HepG2 (cell line): Measurements from ENCODE around the gene CCDC122. TPM values are rescaled to one million over a fixed set of nuclear protein-coding genes. Genes with fewer than 3 reads are reported as not detected.

Source experiments
- ATAC-seq: fragments of 200-7000 bp; cut with Tn5 transposase; 3 replicates; pipeline ENCODE4 v1.9.1; 2020; ENCODE audit warnings: mild to moderate bottlenecking, moderate library complexity
- BruUV-seq: library from RNA; stranded (reverse); fragments of 400-500 nt; replicated peaks from 2 replicates; lab custom pipeline; 2021; lab: Mats Ljungman, UMichigan
- CTCF ChIA-PET: fragments of 300-600 bp; formaldehyde crosslinking; extraction: SDS; loops from one replicate; lab custom pipeline; 2021; ENCODE audit warnings: low total read pairs, inconsistent platforms, low intra/inter-chr PET ratio; lab: Yijun Ruan, JAX
- POLR2A ChIA-PET: fragments of 350-600 bp; sonication (Branson Sonifier 250); formaldehyde crosslinking; loops from one replicate; lab custom pipeline; 2020; ENCODE audit warnings: antibody characterized with exemption, inconsistent platforms; lab: Yijun Ruan, JAX
- DNase-seq: peaks from one replicate; pipeline ENCODE4 v3.0.0-alpha.2; 2015; ENCODE audit warnings: low spot score
- FAIRE-seq: peaks from 3 replicates; lab custom pipeline; 2011; peaks lifted over from hg19 to GRCh38; lab: Jason Lieb, UNC
- H2AFZ ChIP-seq: one replicate; pipeline ENCODE4 v1.6.1; 2011; ENCODE audit warnings: low read length, inconsistent platforms
- H3K27ac ChIP-seq: fragments of 300-600 bp; 3 replicates; pipeline ENCODE4 v1.8.0; 2011; ENCODE audit warnings: mixed run types, mild to moderate bottlenecking, mixed read lengths, low read length, inconsistent platforms; ENCODE audit not compliant: insufficient read depth; ENCODE audit errors: extremely low read length
- H3K27me3 ChIP-seq, 2 experiments: fragments of 200-600 bp in 1 of 2; 2 replicates in 1 of 2; 3 replicates in 1 of 2; pipeline versions ENCODE4 v1.6.0 to v1.8.0; 2011; ENCODE audit warnings: low read length in 2 of 2, mild to moderate bottlenecking in 2 of 2, moderate library complexity in 2 of 2, inconsistent platforms in 1 of 2; ENCODE audit not compliant: insufficient read depth in 2 of 2, control insufficient read depth in 1 of 2
- H3K36me3 ChIP-seq, 2 experiments: fragments of 200-600 bp in 1 of 2; replicated peaks in 1 of 2; 2 replicates in 1 of 2; 3 replicates in 1 of 2; pipeline versions ENCODE4 v1.5.1 to v1.8.0; 2011; ENCODE audit warnings: low read length in 2 of 2, inconsistent platforms in 1 of 2; ENCODE audit not compliant: insufficient read depth in 2 of 2, control insufficient read depth in 1 of 2
- H3K4me1 ChIP-seq: 2 replicates; pipeline ENCODE4 v1.5.1; 2012; ENCODE audit warnings: low read length, inconsistent platforms; ENCODE audit not compliant: insufficient read depth
- H3K4me2 ChIP-seq: 2 replicates; pipeline ENCODE4 v1.6.0; 2011; ENCODE audit warnings: low read depth, low read length, inconsistent platforms
- H3K4me3 ChIP-seq, 3 experiments: fragments of 200-600 bp in 1 of 3; sonication (generic), shearing (Covaris generic) in 1 of 3; replicated peaks in 1 of 3; 2 replicates each; pipeline ENCODE4 v1.5.1; 2011 to 2016; ENCODE audit warnings: low read length in 3 of 3, inconsistent platforms in 2 of 3, low read depth in 2 of 3, mild to moderate bottlenecking in 2 of 3, control low read depth in 1 of 3, mixed read lengths in 1 of 3; ENCODE audit not compliant: insufficient read depth in 1 of 3
- H3K79me2 ChIP-seq: one replicate; pipeline ENCODE4 v1.6.1; 2011; ENCODE audit warnings: low read length, inconsistent platforms; ENCODE audit not compliant: insufficient read depth
- H3K9ac ChIP-seq: 2 replicates; pipeline ENCODE4 v1.6.0; 2011; ENCODE audit warnings: mild to moderate bottlenecking, low read depth, low read length, inconsistent platforms; ENCODE audit not compliant: insufficient read depth
- H3K9me3 ChIP-seq: 2 replicates; pipeline ENCODE4 v1.5.1; 2012; ENCODE audit warnings: mild to moderate bottlenecking, low read length
- H4K20me1 ChIP-seq: 2 replicates; pipeline ENCODE4 v1.6.0; 2011; ENCODE audit warnings: inconsistent platforms, mild to moderate bottlenecking, low read length, moderate library complexity; ENCODE audit not compliant: insufficient read depth
- EHMT2 ChIP-seq: fragments of 200-600 bp; sonication (generic); IDR thresholded peaks from 2 replicates; pipeline ENCODE4 v1.7.0; 2017; ENCODE audit warnings: antibody characterized with exemption, low read depth, low read length, borderline replicate concordance
- PHF8 ChIP-seq: sonication (generic); formaldehyde crosslinking; IDR thresholded peaks from 2 replicates; pipeline ENCODE4 v1.5.0; 2020; ENCODE audit warnings: missing genetic modification reagents
- ZNF275 ChIP-seq: sonication (generic); formaldehyde crosslinking; IDR thresholded peaks from 2 replicates; pipeline ENCODE4 v1.8.0; 2022; ENCODE audit warnings: missing genetic modification reagents, mild to moderate bottlenecking, inconsistent platforms, borderline replicate concordance
- ZNF639 ChIP-seq: conservative IDR thresholded peaks from 2 replicates; pipeline ENCODE4 v1.6.1; 2018; ENCODE audit warnings: missing genetic modification reagents
- WGBS: methylation state at CpG from one replicate; pipeline ENCODE4 v1.1.6; 2017; ENCODE audit warnings: low lambda C conversion rate; 5-methylcytosine and 5-hydroxymethylcytosine counted together
- in situ Hi-C: cut with HindIII; loops from 2 replicates; pipeline ENCODE4 v1.10.0; 2017; ENCODE audit warnings: low pct_unique_long_range_greater_than_20kb; ENCODE audit not compliant: extremely low pct_ligation_motif_present
- intact Hi-C: fragments of 100-400 bp; cut with micrococcal nuclease; formaldehyde crosslinking; loops from one replicate; pipeline ENCODE4 v1.10.0; 2022; ENCODE audit not compliant: unreplicated experiment
- polyA plus RNA-seq, 8 experiments: library from polyadenylated mRNA; depleted of rRNA in 3 of 8; stranded (reverse) in 7 of 8; unstranded in 1 of 8; fragments of >200 nt; fragmentation: Illumina TruSeq in 4 of 8; extraction: Trizol in 4 of 8; gene quantifications; 2 replicates each; pipeline versions ENCODE4 v1.2.1 to v1.2.3, GENCODE V29; 2011 to 2016; ENCODE audit warnings: low read depth in 4 of 8, missing spikeins in 1 of 8, mixed read lengths in 1 of 8; ENCODE audit not compliant: insufficient read depth in 1 of 8
- total RNA-seq, 5 experiments: library from RNA; depleted of rRNA; stranded (reverse); fragments of >200 nt; fragmentation: Illumina TruSeq; extraction: Trizol; gene quantifications; 2 replicates each; pipeline ENCODE4 v1.2.3, GENCODE V29; 2016; ENCODE audit warnings: low read depth in 1 of 5

Gene CCDC122
- total and polyA plus RNA-seq, 2 of the 13 experiments (the other 11 are each of a cell fraction or from before 2014, with no cell fraction given): 0.32 to 3.5 TPM

DNA sequence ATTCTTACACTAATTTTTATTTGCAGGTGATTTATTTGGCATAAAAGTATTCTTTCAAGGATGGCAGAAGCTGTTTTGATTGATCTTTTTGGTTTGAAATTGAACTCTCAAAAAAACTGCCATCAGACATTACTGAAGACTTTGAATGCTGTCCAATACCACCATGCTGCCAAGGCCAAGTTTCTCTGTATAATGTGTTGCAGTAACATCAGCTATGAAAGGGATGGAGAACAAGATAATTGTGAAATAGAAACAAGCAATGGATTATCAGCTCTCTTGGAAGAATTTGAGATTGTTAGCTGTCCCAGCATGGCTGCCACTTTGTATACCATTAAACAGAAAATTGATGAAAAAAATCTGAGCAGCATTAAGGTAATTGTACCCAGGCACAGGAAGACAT is 1.4 kb upstream of the CCDC122 start (continued):
- TF ChIP-seq ZNF639 (CRISPR knock-in tag): no peak
- TF ChIP-seq PHF8 (CRISPR knock-in tag): no peak
- TF ChIP-seq, all 625 proteins: peak for 0

GRCh38 chr13:43880214-43880855 is 795 bp upstream of the CCDC122 start:
- DNase-seq: no peak
- Histone ChIP-seq H4K20me1 (no peaks in the 10 kb centered on the region), H3K4me1 (peaks cover 20% of the 10 kb centered on the region), H3K27me3 (peaks cover 0 to 2% of the 10 kb centered on the region in 2 experiments; a peak in 2 of 5 replicates), H3K9ac (peak overlapping the region; percentile 85; the same call in 1 of the 2 replicates), H3K9me3 (no peaks in the 10 kb centered on the region), H3K27ac (no peak overlapping the region), H3K79me2 (no peaks in the 10 kb centered on the region), H3K4me3 (peak overlapping the region; percentile 73 to 83 (median 81); a peak in 5 of 6 replicates), H2AFZ (no peak overlapping the region)
- intact Hi-C loops (no loop called here), in situ Hi-C loops (no loop called here)
- CTCF ChIA-PET: no interaction called here
- no peak for TF ChIP-seq EHMT2
- no peak for TF ChIP-seq ZNF275 (CRISPR knock-in tag)
- TF ChIP-seq, all 625 proteins: peak for 0
- ATAC-seq (no peak), FAIRE-seq (no peak)
- Histone ChIP-seq H3K36me3 (no peaks in the 10 kb centered on the region), H3K4me2 (peak overlapping the region; percentile 83)
- POLR2A ChIA-PET: interaction anchor here (2.3 kb wide), 1 partner anchor 556 kb away, joined by 9 read pairs; no protein-coding TSS in a partner anchor
- BruUV-seq: no TSS peak
- 51% methylated on average over 15 of the region's 15 CpGs for WGBS
